ENCODE data around the gene THRB. TPM values are rescaled to one million over a fixed set of nuclear protein-coding genes. Genes with fewer than 3 reads are reported as not detected.
A peak's percentile ranks its signal among the peaks of the same experiment; 100 is the strongest.

The THRB gene
- total and polyA plus RNA-seq, 8 donors = 2.1 to 12.4 (median 7.8) TPM

DNA sequence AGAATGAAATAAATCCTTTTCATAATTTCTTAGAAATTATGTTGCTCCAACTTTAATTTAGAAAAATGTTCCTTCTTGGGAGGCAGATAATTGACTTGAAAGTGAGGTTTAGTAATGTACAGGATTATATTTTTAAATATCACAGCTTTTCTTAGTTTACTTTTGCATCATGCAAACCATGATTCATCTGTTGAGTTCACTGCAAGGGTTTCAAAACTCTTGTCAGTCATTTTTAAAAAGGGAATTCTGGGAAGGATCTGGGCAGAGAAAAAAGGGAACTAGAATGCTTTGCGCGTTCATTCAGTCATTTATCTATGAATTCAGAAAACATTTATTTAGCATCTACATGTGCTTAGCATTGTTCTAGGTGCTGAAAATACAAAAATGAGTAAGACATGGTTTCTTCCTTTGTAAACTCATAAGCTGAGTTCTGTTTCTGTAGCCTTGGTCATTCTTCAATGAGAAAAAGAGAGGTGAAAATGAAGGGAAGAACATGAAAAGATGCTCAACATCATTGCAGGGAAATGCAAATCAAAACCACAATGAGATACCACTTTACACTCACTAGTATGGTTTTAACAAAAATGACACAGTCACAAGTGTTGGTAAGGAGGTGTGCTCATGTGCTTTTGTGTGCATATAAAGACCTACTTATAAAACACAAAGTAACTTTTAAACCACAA, 340.5 kb downstream of the THRB start:
- no peaks in the 10 kb centered on the region for H3K27me3 ChIP-seq
- FAIRE-seq (no peak), DNase-seq (no peak), ATAC-seq (no peak)
- H3K4me3 ChIP-seq = no peak overlapping the region
- intact Hi-C loops (cut with DNase I) = no loop called here
- H3K36me3 ChIP-seq = no peaks in the 10 kb centered on the region
- TF ChIP-seq, protein P1, sequence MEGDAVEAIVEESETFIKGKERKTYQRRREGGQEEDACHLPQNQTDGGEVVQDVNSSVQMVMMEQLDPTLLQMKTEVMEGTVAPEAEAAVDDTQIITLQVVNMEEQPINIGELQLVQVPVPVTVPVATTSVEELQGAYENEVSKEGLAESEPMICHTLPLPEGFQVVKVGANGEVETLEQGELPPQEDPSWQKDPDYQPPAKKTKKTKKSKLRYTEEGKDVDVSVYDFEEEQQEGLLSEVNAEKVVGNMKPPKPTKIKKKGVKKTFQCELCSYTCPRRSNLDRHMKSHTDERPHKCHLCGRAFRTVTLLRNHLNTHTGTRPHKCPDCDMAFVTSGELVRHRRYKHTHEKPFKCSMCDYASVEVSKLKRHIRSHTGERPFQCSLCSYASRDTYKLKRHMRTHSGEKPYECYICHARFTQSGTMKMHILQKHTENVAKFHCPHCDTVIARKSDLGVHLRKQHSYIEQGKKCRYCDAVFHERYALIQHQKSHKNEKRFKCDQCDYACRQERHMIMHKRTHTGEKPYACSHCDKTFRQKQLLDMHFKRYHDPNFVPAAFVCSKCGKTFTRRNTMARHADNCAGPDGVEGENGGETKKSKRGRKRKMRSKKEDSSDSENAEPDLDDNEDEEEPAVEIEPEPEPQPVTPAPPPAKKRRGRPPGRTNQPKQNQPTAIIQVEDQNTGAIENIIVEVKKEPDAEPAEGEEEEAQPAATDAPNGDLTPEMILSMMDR (IDR thresholded peaks at IDR 0.05) = no peak
- 89 to 91% methylated on average over 2 of the region's 2 CpGs for WGBS, 2 donors
- H3K4me1 ChIP-seq = no peaks in the 10 kb centered on the region
- no peak overlapping the region for H3K27ac ChIP-seq
- H3K9me3 ChIP-seq = no peaks in the 10 kb centered on the region

DNA sequence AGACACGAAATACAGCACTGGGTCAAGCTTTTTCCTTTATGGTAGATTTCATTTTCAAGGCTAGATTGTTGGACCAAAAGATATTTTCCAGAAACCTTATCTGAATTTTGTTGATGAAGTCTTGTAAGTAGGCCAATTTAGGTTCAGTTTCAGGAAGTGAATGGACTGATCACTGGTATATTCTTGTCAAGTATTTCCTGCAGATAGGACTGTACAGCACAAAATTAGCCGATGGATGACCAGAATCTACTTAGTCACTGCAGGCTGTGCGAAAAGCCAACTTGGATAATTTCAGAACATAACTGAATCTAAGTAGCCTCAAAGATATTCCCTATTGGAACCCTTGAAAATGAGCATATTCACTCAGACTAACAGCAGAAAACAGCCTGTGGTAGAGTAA, 343.1 kb downstream of the THRB start:
- 69 to 71% methylated on average over 3 of the region's 3 CpGs for WGBS, 2 donors
- Histone ChIP-seq H3K9me3 (no peaks in the 10 kb centered on the region), H3K4me3 (no peak overlapping the region), H3K4me1 (no peaks in the 10 kb centered on the region), H3K27ac (no peak overlapping the region), H3K36me3 (no peaks in the 10 kb centered on the region), H3K27me3 (no peaks in the 10 kb centered on the region)
- DNase-seq = no peak
- ATAC-seq = peak in 1 of 4 donors; percentile 38
- FAIRE-seq = no peak
- TF ChIP-seq, protein P1 (IDR thresholded peaks at IDR 0.05) = no peak
- intact Hi-C loops (cut with DNase I) = no loop called here

DNA sequence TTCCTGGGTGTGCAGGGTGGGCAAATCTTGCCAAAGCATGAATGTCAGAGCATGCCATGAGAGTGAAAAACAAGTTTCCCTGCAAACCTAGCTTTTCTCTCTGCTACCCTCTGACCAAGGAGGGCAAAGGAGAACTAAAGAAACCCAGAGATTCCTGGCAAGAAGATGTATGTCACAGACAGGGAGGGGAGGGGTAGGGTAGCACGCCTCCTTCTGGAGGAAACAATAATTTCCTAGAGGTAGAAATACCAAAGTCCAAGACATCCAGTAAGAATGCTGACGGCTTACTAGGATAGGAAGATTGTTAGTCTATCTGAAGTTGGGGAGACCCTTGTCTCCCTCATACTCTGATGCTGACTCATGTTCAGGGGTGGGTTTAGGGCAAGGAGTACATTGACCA, 345.6 kb downstream of the THRB start:
- TF ChIP-seq, protein P1 (IDR thresholded peaks at IDR 0.05) = no peak
- Histone ChIP-seq H3K36me3 (no peaks in the 10 kb centered on the region), H3K9me3 (no peaks in the 10 kb centered on the region), H3K27me3 (no peaks in the 10 kb centered on the region), H3K27ac (no peak overlapping the region), H3K4me1 (peaks cover 0 to 8% (median 0%) of the 10 kb centered on the region in 3 donors), H3K4me3 (no peak overlapping the region)
- intact Hi-C loops (cut with DNase I) = no loop called here
- DNase-seq (no peak), ATAC-seq (no peak), FAIRE-seq (no peak)
- WGBS, 2 donors = 90 to 93% methylated on average over 2 of the region's 2 CpGs

DNA sequence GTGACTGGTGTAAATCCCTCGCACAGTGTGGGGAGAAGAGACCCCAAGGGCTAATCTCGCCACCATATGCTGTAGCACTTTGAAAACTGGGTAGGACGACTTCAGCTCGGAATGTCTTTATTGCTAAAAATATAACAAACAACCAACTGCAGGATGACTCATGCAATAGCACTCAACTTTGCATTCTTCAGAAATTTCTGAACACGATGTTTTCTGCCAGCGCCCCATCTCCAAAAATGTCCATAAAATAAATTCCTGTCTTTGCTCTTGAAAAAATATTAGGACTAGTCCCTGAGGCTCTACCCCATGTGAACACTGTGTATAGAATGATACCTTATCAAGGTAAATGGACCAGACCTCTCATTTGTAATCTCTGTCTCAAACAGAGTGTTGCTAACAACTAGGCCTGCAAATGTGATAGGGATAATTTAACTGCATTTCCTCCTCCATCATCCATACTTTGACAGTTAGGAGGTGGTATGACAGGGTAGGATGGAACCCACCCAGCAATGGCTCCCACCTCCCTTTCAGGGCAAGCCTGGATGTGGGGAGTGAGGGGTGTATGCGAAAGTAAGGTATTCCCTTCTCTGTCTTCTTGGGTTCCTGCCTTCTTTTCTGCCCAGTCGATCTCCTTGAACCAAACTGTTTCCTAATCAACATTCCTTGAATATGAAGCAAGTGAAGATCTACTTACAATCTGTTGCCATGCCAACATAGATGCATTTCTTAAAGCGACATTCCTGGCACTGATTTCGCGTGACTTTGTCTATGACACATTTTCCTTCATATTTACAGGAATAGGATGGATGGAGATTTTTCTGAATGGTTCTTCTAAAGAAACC, 348.4 kb downstream of the THRB start:
- intact Hi-C loops (cut with DNase I) = no loop called here
- FAIRE-seq (no peak), ATAC-seq (peak in 2 of 4 donors; percentile 34 to 52), DNase-seq (no peak)
- TF ChIP-seq, protein P1 (IDR thresholded peaks at IDR 0.05) = no peak
- Histone ChIP-seq H3K4me1 (peaks cover 0 to 8% (median 0%) of the 10 kb centered on the region in 3 donors), H3K27ac (no peak overlapping the region), H3K36me3 (peaks cover 0 to 3% (median 0%) of the 10 kb centered on the region in 3 donors), H3K27me3 (no peaks in the 10 kb centered on the region), H3K9me3 (no peaks in the 10 kb centered on the region), H3K4me3 (no peak overlapping the region)
- WGBS, 2 donors = 82 to 89% methylated on average over 11 of the region's 11 CpGs

DNA sequence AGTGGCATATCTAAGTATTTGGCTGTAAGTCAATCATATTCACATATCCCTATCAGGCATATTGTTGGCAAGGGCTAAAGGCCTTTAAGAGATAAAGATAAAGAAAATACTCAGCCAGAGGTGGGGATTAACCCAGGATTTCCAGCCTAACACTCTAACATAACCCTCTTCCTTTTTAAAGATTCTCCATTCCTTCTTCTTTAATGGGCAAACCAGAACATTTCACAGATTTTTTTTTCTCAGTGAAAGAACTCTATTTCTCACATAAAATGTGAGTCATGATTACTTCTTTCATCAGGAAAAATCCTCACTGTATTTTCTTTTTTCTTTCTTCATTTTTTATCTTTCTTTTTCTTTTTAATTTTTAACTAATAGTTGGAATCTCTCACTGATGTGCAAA, 349.2 kb downstream of the THRB start:
- intact Hi-C loops (cut with DNase I) = no loop called here
- no peak overlapping the region for H3K4me3 ChIP-seq
- H3K36me3 ChIP-seq = peaks cover 0 to 3% (median 0%) of the 10 kb centered on the region in 3 donors
- H3K9me3 ChIP-seq = no peaks in the 10 kb centered on the region
- peaks cover 0 to 8% (median 0%) of the 10 kb centered on the region in 3 donors for H3K4me1 ChIP-seq
- ATAC-seq (no peak), FAIRE-seq (no peak), DNase-seq (no peak)
- no peaks in the 10 kb centered on the region for H3K27me3 ChIP-seq
- TF ChIP-seq, protein P1 (IDR thresholded peaks at IDR 0.05) = no peak
- no peak overlapping the region for H3K27ac ChIP-seq
